HuH-7 (cell line): ENCODE results near the gene PPFIA2.

Experiments used
- DNase-seq: peaks from one replicate; pipeline ENCODE4 v3.0.0; 2011; ENCODE audit warnings: low spot score

The PPFIA2 gene

GRCh38 chr12:81759190-81760051 is at the start of gene PPFIA2:
PPFIA2 (minus strand) TSS chr12:81759350.
- DNase-seq: peak; percentile 13

- no peak for DNase-seq
Observed at GRCh38 chr12:81800298-81801148, 41.4 kb upstream of the PPFIA2 start.

- DNase-seq: no peak
Observed at GRCh38 chr12:81798294-81798693, 39.1 kb upstream of the PPFIA2 start.

GRCh38 chr12:81797100-81797499 is 38.0 kb upstream of the PPFIA2 start:
- DNase-seq: peak; percentile 2

GRCh38 chr12:81792666-81793065 is 33.5 kb upstream of the PPFIA2 start:
- no peak for DNase-seq

- DNase-seq: no peak
Observed at GRCh38 chr12:81779216-81779615, 20.1 kb upstream of the PPFIA2 start.

- DNase-seq: no peak
Observed at GRCh38 chr12:81778719-81779118, 19.6 kb upstream of the PPFIA2 start.

- peak; percentile 17 for DNase-seq
Observed at GRCh38 chr12:81758421-81759189, 545 bp downstream of the PPFIA2 start.

- no peak for DNase-seq
Observed at GRCh38 chr12:81757731-81758365, 1.3 kb downstream of the PPFIA2 start.

- no peak for DNase-seq
Observed at GRCh38 chr12:81729781-81730180, 29.4 kb downstream of the PPFIA2 start.

- DNase-seq: no peak
Observed at GRCh38 chr12:81727391-81727790, 31.8 kb downstream of the PPFIA2 start.

GRCh38 chr12:81726634-81727033 is 32.5 kb downstream of the PPFIA2 start:
- DNase-seq: no peak

- DNase-seq: no peak
Observed at GRCh38 chr12:81723361-81723760, 35.8 kb downstream of the PPFIA2 start.

- no peak for DNase-seq
Observed at GRCh38 chr12:81722004-81722403, 37.1 kb downstream of the PPFIA2 start.

- DNase-seq: no peak
Observed at GRCh38 chr12:81718616-81719015, 40.5 kb downstream of the PPFIA2 start.

- no peak for DNase-seq
Observed at GRCh38 chr12:81712536-81712935, 46.6 kb downstream of the PPFIA2 start.

- no peak for DNase-seq
Observed at GRCh38 chr12:81705586-81705985, 53.6 kb downstream of the PPFIA2 start.

- DNase-seq: no peak
Observed at GRCh38 chr12:81699551-81699950, 59.6 kb downstream of the PPFIA2 start.

- no peak for DNase-seq
Observed at GRCh38 chr12:81692008-81692407, 67.1 kb downstream of the PPFIA2 start.

DNA sequence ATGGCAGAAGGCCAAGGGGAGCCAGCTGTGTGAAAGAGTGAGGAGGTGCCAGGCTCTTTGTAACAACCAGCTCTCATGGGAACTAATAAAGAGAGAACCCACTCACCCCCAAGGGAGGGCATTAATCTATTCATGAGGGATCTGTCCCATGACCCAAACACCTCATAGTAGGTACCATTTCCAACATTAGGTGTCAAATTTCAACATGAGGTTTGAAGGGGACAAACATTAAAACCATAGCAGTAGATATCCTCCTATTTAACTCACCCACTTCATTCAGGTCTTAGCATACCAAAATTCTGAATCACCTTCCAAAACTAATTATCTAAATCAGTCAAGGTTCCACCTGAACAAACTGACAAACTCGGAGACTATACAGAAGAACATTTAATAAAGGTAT is 75.3 kb downstream of the PPFIA2 start:
- DNase-seq: no peak

GRCh38 chr12:81679614-81680013 is 79.5 kb downstream of the PPFIA2 start:
- DNase-seq: no peak

- DNase-seq: no peak
Observed at GRCh38 chr12:81670759-81671158, 88.4 kb downstream of the PPFIA2 start.
